HUES48 (cell line): ENCODE results near the gene PPP1R1A.

Source experiments
- H3K27ac ChIP-seq: one replicate; pipeline ENCODE4 v1.7.0; 2013; ENCODE audit warnings: low read depth, low read length, inconsistent platforms
- H3K27me3 ChIP-seq: 2 replicates; pipeline ENCODE4 v1.6.1; 2013; ENCODE audit warnings: mild to moderate bottlenecking, low read length; ENCODE audit not compliant: control insufficient read depth, insufficient read depth
- H3K36me3 ChIP-seq: 2 replicates; pipeline ENCODE4 v1.6.1; 2013; ENCODE audit warnings: low read length; ENCODE audit not compliant: control insufficient read depth, insufficient read depth
- H3K4me1 ChIP-seq: 2 replicates; pipeline ENCODE4 v1.6.1; 2013; ENCODE audit warnings: mild to moderate bottlenecking, low read length; ENCODE audit not compliant: control insufficient read depth, insufficient read depth
- H3K4me3 ChIP-seq: 2 replicates; pipeline ENCODE4 v1.5.1; 2013; ENCODE audit warnings: mild to moderate bottlenecking, low read depth, low read length
- H3K9ac ChIP-seq: 2 replicates; pipeline ENCODE4 v1.6.1; 2013; ENCODE audit warnings: mild to moderate bottlenecking, low read depth, low read length, moderate library complexity
- H3K9me3 ChIP-seq: 2 replicates; pipeline ENCODE4 v1.6.1; 2013; ENCODE audit warnings: low read length; ENCODE audit not compliant: control insufficient read depth, insufficient read depth

The PPP1R1A gene

DNA sequence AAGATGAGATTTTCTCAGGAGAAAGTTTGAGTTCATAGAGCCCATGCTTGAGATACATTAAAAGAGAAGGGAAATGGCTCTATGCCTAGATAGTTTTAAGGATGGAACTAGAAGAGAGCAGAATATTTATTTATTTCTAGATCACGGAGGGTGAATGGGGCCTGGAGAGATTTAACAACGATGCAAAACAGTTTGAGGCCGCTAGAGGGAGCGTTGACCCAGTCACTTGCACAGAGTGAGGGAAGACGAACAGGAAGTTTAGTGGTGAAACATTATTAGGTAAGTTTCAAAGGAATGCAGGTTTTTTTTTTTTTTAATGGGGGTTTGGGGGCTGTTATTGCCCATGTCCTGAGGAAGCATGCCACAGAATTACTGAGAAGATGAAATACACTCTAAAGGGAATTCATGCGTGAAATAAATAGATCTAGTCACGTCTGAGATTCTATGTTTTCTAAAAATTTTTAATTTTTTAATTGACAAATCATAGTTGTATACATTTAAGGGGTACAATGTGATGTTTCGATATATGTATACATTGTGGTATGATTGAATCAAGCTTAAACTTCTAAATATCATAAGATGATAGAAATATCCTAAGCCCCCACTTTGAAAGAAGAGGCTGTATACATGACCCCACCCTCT is 14.8 kb upstream of the PPP1R1A start:
- no peaks in the 10 kb centered on the region for H3K36me3 ChIP-seq
- H3K27me3 ChIP-seq: peaks cover 15% of the 10 kb centered on the region
- no peaks in the 10 kb centered on the region for H3K9me3 ChIP-seq
- no peak overlapping the region for H3K9ac ChIP-seq
- no peaks in the 10 kb centered on the region for H3K4me1 ChIP-seq
- no peak overlapping the region for H3K4me3 ChIP-seq
- H3K27ac ChIP-seq: no peak overlapping the region

DNA sequence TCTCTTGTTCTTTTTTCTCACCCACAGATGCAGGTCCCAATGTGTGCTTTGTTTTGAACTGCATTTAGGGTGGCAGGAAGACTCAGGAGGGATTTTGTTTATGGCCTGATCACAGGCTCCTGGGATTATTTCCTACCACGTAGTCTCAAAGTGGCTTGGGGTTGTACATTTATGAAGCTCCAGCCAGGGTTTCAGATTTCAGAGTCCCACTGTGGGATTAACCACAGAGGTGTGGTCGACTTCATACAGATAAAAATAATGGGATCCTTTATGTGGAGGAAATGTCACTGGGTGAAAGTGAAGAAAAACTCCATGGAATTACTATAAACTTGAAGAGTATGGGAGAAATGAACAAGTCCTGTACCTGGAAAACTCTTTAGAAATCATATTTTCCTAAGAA is 14.2 kb upstream of the PPP1R1A start:
- no peaks in the 10 kb centered on the region for H3K4me1 ChIP-seq
- H3K9ac ChIP-seq: no peak overlapping the region
- H3K4me3 ChIP-seq: no peak overlapping the region
- no peak overlapping the region for H3K27ac ChIP-seq
- no peaks in the 10 kb centered on the region for H3K36me3 ChIP-seq
- peaks cover 9% of the 10 kb centered on the region for H3K27me3 ChIP-seq
- H3K9me3 ChIP-seq: no peaks in the 10 kb centered on the region

DNA sequence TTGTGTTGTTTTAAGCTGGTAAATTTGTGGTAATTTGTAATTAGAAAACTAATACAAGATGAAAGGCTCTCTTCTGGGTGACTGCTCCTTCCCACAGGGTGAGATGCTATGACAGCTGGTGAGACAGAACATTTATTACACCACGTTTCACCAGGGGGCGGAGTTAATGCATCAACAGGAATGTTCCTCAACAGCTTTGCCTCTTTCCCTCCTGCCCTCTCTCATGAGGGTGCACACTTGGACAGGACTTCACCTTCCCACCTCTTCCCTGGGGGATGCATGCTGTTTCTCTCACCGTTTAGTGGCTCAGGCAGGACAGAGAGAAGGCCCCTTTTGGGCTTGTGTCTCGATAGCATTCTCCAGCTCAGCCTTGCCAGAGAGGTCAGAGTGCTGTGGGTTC is 13.4 kb upstream of the PPP1R1A start:
- Histone ChIP-seq H3K9me3 (no peaks in the 10 kb centered on the region), H3K4me3 (no peak overlapping the region), H3K27ac (no peak overlapping the region), H3K36me3 (no peaks in the 10 kb centered on the region), H3K4me1 (no peaks in the 10 kb centered on the region), H3K9ac (no peak overlapping the region), H3K27me3 (peaks cover 6% of the 10 kb centered on the region)

DNA sequence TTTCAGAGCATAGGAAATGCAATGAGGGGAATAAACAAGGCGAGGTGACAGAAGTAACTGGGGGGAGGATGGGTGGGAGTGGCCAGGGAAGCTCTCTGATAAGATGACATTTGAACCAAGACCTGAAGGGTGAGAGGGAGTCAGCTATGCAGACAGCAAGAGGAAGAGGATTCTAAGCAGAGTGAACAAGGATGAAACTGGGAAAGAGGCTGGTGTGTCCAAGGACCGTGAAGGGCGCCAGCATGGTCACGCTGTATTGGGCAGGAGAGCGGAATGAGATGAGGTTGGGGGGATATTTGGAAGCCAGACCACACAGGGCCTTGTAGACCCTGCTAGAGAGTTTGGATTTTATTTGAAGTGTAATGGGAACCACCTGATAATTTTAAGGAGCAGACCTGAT is 10.5 kb upstream of the PPP1R1A start:
- H3K4me3 ChIP-seq: no peak overlapping the region
- H3K4me1 ChIP-seq: no peaks in the 10 kb centered on the region
- no peaks in the 10 kb centered on the region for H3K36me3 ChIP-seq
- no peaks in the 10 kb centered on the region for H3K9me3 ChIP-seq
- H3K27ac ChIP-seq: no peak overlapping the region
- H3K27me3 ChIP-seq: peaks cover 22% of the 10 kb centered on the region
- H3K9ac ChIP-seq: no peak overlapping the region

DNA sequence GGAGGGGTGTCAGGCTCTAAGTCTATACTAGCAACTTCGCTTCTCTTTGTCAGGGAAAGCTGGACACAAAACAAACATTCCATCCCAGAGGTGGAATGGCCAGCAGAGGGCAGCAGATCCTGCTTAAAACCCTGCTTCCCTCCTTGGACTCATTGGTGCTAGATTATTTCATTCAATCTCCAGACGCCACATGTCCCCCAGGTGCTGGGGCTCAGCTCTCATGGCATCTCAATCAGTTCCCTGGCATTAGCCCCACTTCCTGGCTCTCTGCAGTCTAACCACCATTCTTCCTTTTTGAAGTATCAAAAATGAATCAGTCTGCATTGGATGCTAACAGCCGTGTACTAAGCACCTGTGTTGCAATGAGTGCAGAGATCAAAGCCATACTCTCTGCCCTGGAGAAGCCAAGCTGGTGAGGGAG is 8.1 kb upstream of the PPP1R1A start:
- Histone ChIP-seq H3K27ac (no peak overlapping the region), H3K4me3 (no peak overlapping the region), H3K9me3 (no peaks in the 10 kb centered on the region), H3K27me3 (peaks cover 42% of the 10 kb centered on the region), H3K9ac (no peak overlapping the region), H3K4me1 (no peaks in the 10 kb centered on the region), H3K36me3 (no peaks in the 10 kb centered on the region)

DNA sequence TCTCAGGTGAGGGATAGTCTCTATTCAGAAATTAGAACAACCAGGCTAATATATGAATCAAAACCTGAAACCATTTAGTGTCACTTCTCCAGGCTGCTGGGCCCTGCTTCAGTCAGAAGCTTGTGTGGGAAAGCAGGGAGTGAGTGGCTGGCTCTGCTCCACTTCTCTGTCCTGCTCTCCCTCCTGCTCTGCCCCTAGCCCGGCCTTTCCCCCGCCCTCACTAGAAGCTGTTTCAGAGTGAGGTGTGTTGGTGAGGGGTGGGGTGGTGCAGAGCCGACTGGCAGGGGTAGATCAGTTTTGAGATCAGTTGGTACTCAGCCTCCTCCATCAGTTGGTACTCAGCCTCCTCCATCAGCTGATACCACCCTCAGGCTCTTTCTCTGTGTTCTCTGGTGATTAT is 7.0 kb upstream of the PPP1R1A start:
- no peak overlapping the region for H3K4me3 ChIP-seq
- no peaks in the 10 kb centered on the region for H3K36me3 ChIP-seq
- H3K9ac ChIP-seq: no peak overlapping the region
- no peak overlapping the region for H3K27ac ChIP-seq
- peaks cover 4% of the 10 kb centered on the region; the same call in 1 of the 2 replicates for H3K4me1 ChIP-seq
- no peaks in the 10 kb centered on the region for H3K9me3 ChIP-seq
- H3K27me3 ChIP-seq: peaks cover 52% of the 10 kb centered on the region

DNA sequence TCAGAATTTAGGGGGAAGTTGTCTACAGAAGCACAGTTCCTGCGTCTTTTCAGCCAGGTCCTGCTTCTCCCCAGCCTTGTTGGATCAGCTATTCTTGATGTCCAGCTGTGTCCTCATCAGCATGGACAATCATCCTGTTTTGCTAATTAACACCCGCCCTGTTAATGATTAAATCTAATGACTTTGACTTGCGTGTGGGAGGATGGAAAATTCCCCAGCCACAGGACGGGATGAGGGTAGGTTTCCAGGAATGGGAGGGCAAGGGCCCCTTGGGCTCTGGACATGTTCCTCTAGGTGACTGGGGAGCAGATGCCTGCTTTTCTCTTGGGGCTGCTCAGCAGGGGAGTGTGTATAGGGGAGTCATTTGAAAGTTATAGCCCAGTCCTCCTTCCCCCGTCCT is 5.3 kb upstream of the PPP1R1A start:
- Histone ChIP-seq H3K27ac (no peak overlapping the region), H3K27me3 (peaks cover 69% of the 10 kb centered on the region), H3K9me3 (no peaks in the 10 kb centered on the region), H3K4me1 (peaks cover 21% of the 10 kb centered on the region), H3K4me3 (no peak overlapping the region), H3K9ac (no peak overlapping the region), H3K36me3 (no peaks in the 10 kb centered on the region)

DNA sequence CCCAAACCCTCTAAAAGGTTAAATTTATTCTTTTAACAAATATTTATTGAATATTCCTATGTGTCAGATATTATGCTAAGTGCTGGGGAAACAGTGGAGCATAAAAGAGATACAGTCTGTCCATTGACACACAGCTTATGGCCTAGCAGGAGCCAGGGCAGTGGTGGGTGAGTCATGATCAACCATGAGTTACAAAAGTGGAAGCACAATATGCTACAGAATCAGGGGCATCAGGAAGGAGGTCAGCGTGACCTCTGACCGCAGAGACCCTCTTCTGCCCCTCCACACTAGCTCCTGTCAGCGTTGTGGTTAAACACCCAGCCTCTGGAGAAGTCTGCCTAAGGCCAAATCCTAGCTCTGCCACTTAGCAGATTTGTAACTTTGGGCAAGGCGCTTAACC is 4.7 kb upstream of the PPP1R1A start:
- Histone ChIP-seq H3K27me3 (peaks cover 73% of the 10 kb centered on the region), H3K9ac (no peak overlapping the region)

DNA sequence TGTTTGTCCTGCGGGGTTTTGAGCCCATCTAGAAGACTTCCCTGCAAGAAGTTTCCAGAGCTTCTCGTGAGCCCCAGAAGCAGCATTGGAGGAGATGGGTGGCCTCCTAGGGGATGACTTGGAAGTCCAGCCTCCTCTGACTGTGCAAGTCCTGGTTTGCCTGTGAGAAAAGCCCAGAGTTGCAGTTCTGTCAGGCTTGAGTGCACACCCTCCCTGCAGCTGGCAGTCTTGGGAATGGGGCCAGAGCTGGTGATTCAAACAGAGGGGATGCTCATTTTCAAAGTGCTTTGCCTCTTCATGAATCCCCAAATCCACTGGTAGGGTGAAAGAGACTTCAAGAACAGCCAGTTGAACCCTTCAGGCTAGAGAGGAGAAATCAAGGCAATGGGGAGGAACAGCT is 3.9 kb upstream of the PPP1R1A start:
- peaks cover 81% of the 10 kb centered on the region for H3K27me3 ChIP-seq

More for the DNA sequence above, 4.7 kb upstream of the PPP1R1A start:
- Histone ChIP-seq H3K27ac (no peak overlapping the region), H3K9me3 (no peaks in the 10 kb centered on the region), H3K36me3 (no peaks in the 10 kb centered on the region), H3K4me3 (no peak overlapping the region), H3K4me1 (peaks cover 21% of the 10 kb centered on the region)

DNA sequence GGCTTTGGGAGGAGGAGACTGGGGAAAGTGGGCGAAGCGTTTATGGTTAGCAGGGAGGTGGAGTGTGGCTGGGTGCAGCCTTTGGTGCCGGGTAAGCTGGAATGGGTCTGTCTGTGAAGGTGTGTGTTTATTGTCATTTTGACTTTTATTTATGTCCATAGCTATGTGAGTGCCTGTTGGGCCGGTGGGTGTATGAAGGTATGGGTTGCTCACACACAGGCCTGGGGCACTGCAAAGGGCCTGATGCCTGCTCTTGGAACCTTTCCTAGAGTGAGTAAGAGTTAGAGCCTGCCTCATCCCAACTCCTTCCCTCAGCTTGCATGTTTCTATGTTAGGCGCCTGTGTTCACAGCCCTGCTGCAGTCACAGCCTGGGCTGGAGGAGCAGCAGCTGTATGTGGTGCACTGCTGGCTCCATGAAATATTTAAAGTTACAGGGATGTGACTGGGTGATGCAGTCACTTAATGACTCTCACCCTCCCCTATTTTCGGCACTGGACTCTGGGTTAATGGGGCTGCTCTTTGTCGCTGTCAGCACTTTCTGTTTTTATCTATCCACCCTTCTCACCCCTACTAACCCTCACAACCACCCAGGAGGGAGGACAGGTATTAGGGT is 2.6 kb upstream of the PPP1R1A start:
- Histone ChIP-seq H3K9me3 (no peaks in the 10 kb centered on the region), H3K4me3 (no peak overlapping the region), H3K9ac (no peak overlapping the region), H3K36me3 (no peaks in the 10 kb centered on the region), H3K27ac (no peak overlapping the region), H3K27me3 (peaks cover 90% of the 10 kb centered on the region), H3K4me1 (peaks cover 28% of the 10 kb centered on the region)

More for the DNA sequence above, 3.9 kb upstream of the PPP1R1A start:
- H3K9ac ChIP-seq: no peak overlapping the region
- no peaks in the 10 kb centered on the region for H3K36me3 ChIP-seq
- no peak overlapping the region for H3K27ac ChIP-seq
- H3K9me3 ChIP-seq: no peaks in the 10 kb centered on the region
- peaks cover 26% of the 10 kb centered on the region for H3K4me1 ChIP-seq
- no peak overlapping the region for H3K4me3 ChIP-seq

DNA sequence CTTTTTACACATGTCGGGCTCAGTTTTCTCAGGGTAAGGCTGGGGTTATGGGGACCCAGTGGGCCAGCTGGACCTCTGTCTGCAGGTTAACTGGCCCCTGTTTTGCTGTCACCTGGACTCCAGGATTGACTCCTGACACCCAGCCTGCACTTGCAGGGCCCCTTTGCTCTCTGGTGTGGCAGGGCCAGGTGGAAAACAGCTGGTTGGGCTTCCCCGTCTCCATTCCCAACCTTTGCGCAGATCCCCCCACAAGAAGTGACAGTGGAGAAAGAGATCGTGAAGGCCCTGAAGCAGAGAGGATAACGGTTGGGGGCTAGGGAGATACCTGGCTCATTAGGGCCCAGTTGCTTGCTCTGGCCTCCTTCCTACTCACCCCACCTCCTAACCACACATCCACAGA is 1.5 kb upstream of the PPP1R1A start:
- Histone ChIP-seq H3K27me3 (peaks cover 79% of the 10 kb centered on the region), H3K27ac (no peak overlapping the region)

More for the DNA sequence above, 1.5 kb upstream of the PPP1R1A start:
- Histone ChIP-seq H3K4me1 (peaks cover 28% of the 10 kb centered on the region), H3K4me3 (no peak overlapping the region), H3K36me3 (no peaks in the 10 kb centered on the region), H3K9ac (no peak overlapping the region), H3K9me3 (no peaks in the 10 kb centered on the region)
